ENCODE data around the gene SLC35B2. TPM values are rescaled to one million over a fixed set of nuclear protein-coding genes. Genes with fewer than 3 reads are reported as not detected.

SLC35B2 gene
- total and polyA plus RNA-seq, 9 of the 15 experiments (the other 6 are each of a cell fraction or from before 2014, with no cell fraction given): 14.5 to 59.1 (median 47.1) TPM

DNA sequence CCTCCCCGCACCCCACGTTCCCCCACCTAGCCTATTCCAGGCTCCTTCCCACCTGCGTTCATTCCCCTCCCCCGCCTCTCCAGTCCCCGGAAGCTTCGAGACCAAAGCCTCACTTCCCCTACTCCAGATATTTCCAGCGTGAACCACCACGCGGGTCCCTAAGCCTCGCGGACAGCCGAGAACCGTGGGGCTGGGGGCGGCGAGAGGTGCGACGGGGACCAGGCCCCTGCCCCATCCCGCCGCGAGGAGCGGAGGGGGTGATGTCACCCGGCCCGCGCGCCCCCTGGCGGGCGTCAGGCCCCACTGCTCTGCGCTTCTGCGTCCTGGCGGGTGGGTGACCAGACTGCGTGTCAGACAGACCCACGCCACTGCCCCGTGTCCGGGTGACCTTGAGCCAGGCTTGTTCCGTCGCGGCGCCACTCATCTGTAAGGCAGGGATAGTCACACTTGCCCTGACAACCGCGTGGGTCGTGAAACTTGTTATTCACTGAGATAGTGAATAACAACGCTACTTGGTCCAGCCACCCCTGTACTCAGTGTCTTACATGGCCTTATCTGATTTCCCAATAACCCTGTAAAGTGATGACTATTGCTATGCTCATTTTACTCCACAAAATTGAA is 19.4 kb downstream of the SLC35B2 start (continued):
- TF ChIP-seq, protein P1, sequence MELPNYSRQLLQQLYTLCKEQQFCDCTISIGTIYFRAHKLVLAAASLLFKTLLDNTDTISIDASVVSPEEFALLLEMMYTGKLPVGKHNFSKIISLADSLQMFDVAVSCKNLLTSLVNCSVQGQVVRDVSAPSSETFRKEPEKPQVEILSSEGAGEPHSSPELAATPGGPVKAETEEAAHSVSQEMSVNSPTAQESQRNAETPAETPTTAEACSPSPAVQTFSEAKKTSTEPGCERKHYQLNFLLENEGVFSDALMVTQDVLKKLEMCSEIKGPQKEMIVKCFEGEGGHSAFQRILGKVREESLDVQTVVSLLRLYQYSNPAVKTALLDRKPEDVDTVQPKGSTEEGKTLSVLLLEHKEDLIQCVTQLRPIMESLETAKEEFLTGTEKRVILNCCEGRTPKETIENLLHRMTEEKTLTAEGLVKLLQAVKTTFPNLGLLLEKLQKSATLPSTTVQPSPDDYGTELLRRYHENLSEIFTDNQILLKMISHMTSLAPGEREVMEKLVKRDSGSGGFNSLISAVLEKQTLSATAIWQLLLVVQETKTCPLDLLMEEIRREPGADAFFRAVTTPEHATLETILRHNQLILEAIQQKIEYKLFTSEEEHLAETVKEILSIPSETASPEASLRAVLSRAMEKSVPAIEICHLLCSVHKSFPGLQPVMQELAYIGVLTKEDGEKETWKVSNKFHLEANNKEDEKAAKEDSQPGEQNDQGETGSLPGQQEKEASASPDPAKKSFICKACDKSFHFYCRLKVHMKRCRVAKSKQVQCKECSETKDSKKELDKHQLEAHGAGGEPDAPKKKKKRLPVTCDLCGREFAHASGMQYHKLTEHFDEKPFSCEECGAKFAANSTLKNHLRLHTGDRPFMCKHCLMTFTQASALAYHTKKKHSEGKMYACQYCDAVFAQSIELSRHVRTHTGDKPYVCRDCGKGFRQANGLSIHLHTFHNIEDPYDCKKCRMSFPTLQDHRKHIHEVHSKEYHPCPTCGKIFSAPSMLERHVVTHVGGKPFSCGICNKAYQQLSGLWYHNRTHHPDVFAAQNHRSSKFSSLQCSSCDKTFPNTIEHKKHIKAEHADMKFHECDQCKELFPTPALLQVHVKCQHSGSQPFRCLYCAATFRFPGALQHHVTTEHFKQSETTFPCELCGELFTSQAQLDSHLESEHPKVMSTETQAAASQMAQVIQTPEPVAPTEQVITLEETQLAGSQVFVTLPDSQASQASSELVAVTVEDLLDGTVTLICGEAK (IDR thresholded peaks at IDR 0.05): 0 out of 2 replicates have a peak, but pooled peaks have one; percentile 20
- TF ChIP-seq, protein P1 (CRISPR knock-in tag; IDR thresholded peaks at IDR 0.05): 0 out of 2 replicates have a peak, but pooled peaks have one; percentile 11
- TF ChIP-seq BRD9 (IDR thresholded peaks at IDR 0.05; ENCODE audit: low read depth, partially characterized antibody): peak; percentile 78
- TF ChIP-seq ZNF77 (CRISPR knock-in tag; IDR thresholded peaks at IDR 0.05): no peak
- TF ChIP-seq, protein P2, sequence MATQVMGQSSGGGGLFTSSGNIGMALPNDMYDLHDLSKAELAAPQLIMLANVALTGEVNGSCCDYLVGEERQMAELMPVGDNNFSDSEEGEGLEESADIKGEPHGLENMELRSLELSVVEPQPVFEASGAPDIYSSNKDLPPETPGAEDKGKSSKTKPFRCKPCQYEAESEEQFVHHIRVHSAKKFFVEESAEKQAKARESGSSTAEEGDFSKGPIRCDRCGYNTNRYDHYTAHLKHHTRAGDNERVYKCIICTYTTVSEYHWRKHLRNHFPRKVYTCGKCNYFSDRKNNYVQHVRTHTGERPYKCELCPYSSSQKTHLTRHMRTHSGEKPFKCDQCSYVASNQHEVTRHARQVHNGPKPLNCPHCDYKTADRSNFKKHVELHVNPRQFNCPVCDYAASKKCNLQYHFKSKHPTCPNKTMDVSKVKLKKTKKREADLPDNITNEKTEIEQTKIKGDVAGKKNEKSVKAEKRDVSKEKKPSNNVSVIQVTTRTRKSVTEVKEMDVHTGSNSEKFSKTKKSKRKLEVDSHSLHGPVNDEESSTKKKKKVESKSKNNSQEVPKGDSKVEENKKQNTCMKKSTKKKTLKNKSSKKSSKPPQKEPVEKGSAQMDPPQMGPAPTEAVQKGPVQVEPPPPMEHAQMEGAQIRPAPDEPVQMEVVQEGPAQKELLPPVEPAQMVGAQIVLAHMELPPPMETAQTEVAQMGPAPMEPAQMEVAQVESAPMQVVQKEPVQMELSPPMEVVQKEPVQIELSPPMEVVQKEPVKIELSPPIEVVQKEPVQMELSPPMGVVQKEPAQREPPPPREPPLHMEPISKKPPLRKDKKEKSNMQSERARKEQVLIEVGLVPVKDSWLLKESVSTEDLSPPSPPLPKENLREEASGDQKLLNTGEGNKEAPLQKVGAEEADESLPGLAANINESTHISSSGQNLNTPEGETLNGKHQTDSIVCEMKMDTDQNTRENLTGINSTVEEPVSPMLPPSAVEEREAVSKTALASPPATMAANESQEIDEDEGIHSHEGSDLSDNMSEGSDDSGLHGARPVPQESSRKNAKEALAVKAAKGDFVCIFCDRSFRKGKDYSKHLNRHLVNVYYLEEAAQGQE (IDR thresholded peaks at IDR 0.05; ENCODE audit: borderline replicate concordance): peak; percentile 79
- TF ChIP-seq, protein P2 (CRISPR knock-in tag; IDR thresholded peaks at IDR 0.05; ENCODE audit: low read depth): peak; percentile 82; the same call in 1 of the 2 replicates
- TF ChIP-seq KDM2B (CRISPR knock-in tag; IDR thresholded peaks at IDR 0.05): peak; percentile 81; the same call in 1 of the 2 replicates
- TF ChIP-seq HNRNPUL1 (IDR thresholded peaks at IDR 0.05; ENCODE audit: low read length): no peak
- TF ChIP-seq MBD2 (IDR thresholded peaks at IDR 0.05; ENCODE audit: borderline replicate concordance, low read depth): peak; percentile 33; the same call in 1 of the 2 replicates
- TF ChIP-seq KDM1A (IDR thresholded peaks at IDR 0.05): peak; percentile 56 to 77; a peak in 2 of 4 replicates
- peak in 1 of 2 experiments; percentile 7; a peak in 1 of 4 replicates for TF ChIP-seq TEAD1 (CRISPR knock-in tag; IDR thresholded peaks at IDR 0.05)

Data from K562 (cell line).